A549 (cell line): ENCODE data around the gene MARK1. TPM values are rescaled to one million over a fixed set of nuclear protein-coding genes. Genes with fewer than 3 reads are reported as not detected.

Experiments
- ATAC-seq, 2 experiments: fragments of 200-7000 bp in 1 of 2; fragments of >200 bp in 1 of 2; cut with Nextera tagmentation in 1 of 2; cut with Tn5 transposase in 1 of 2; 3 replicates each; pipeline versions ENCODE4 v1.8.0 to v1.9.1; 2018 to 2020; ENCODE audit warnings: mild to moderate bottlenecking in 1 of 2, moderate library complexity in 1 of 2
- CTCF ChIA-PET: fragments of 300-600 bp; sonication (Branson Sonifier 250); formaldehyde crosslinking; extraction: SDS; loops from one replicate; lab custom pipeline; 2021; ENCODE audit warnings: antibody characterized with exemption, inconsistent platforms; lab: Yijun Ruan, JAX
- POLR2A ChIA-PET: fragments of 350-600 bp; formaldehyde crosslinking; extraction: SDS; loops from one replicate; lab custom pipeline; 2021; ENCODE audit warnings: antibody characterized with exemption, inconsistent platforms; lab: Yijun Ruan, JAX
- DNase-seq, 2 experiments: peaks; one replicate each; pipeline versions ENCODE4 v3.0.0 to v3.0.0-alpha.2; 2011 to 2016; ENCODE audit warnings: low read depth in 1 of 2, low spot score in 1 of 2
- FAIRE-seq: peaks from 2 replicates; lab custom pipeline; 2011; peaks lifted over from hg19 to GRCh38; lab: Jason Lieb, UNC
- H3K27ac ChIP-seq, 2 experiments: fragments of >200 bp; sonication (Bioruptor Twin); formaldehyde crosslinking; 3 replicates each; pipeline ENCODE4 v1.5.1; 2016 to 2017
- H3K4me1 ChIP-seq: fragments of >200 bp; sonication (Bioruptor Twin); formaldehyde crosslinking; 3 replicates; pipeline ENCODE4 v1.6.1; 2016
- H3K4me2 ChIP-seq: fragments of >200 bp; sonication (Bioruptor Twin); formaldehyde crosslinking; 3 replicates; pipeline ENCODE4 v1.6.1; 2016
- H3K4me3 ChIP-seq: fragments of >200 bp; sonication (Bioruptor Twin); formaldehyde crosslinking; 3 replicates; pipeline ENCODE4 v1.5.1; 2016
- H3K9me3 ChIP-seq: fragments of >200 bp; sonication (Bioruptor Twin); formaldehyde crosslinking; 3 replicates; pipeline ENCODE4 v1.6.1; 2016
- ATOH8 ChIP-seq: fragments of 250-450 bp; sonication (Bioruptor Pico); IDR thresholded peaks from 2 replicates; pipeline ENCODE4 v1.5.0; 2020; ENCODE audit warnings: low read depth, mild to moderate bottlenecking, moderate library complexity
- CEBPB ChIP-seq, 2 experiments: fragments of >200 bp in 1 of 2; sonication (Bioruptor Twin) in 1 of 2; formaldehyde crosslinking in 1 of 2; IDR thresholded peaks; 2 replicates each; pipeline ENCODE4 v1.6.1; 2012 to 2016
- CTCF ChIP-seq: fragments of >200 bp; sonication (Bioruptor Twin); formaldehyde crosslinking; IDR thresholded peaks from 3 replicates; pipeline ENCODE4 v1.5.1; 2016
- E2F6 ChIP-seq: IDR thresholded peaks from 2 replicates; pipeline ENCODE4 v1.6.1; 2012; ENCODE audit warnings: low read depth, borderline replicate concordance
- ELK1 ChIP-seq: fragments of 150-350 bp; IDR thresholded peaks from 2 replicates; pipeline ENCODE4 v1.6.1; 2014; ENCODE audit warnings: low read depth, mild to moderate bottlenecking, low read length
- EP300 ChIP-seq, 2 experiments: fragments of >200 bp; sonication (Bioruptor Twin); formaldehyde crosslinking; IDR thresholded peaks; 2 replicates in 1 of 2; 3 replicates in 1 of 2; pipeline ENCODE4 v1.6.1; 2016 to 2017
- FOXS1 ChIP-seq: fragments of 250-450 bp; sonication (Bioruptor Pico); IDR thresholded peaks from 2 replicates; pipeline ENCODE4 v1.5.0; 2020; ENCODE audit warnings: mild to moderate bottlenecking, moderate library complexity
- GATA3 ChIP-seq: IDR thresholded peaks from 2 replicates; pipeline ENCODE4 v1.6.1; 2012; ENCODE audit warnings: borderline replicate concordance
- HDAC2 ChIP-seq: fragments of 200-600 bp; sonication (generic); IDR thresholded peaks from 2 replicates; pipeline ENCODE4 v1.6.1; 2016
- HES2 ChIP-seq: fragments of >200 bp; sonication (Bioruptor Twin); formaldehyde crosslinking; IDR thresholded peaks from 2 replicates; pipeline ENCODE4 v1.6.1; 2016
- HEYL ChIP-seq: fragments of 250-450 bp; sonication (Bioruptor Pico); IDR thresholded peaks from 2 replicates; pipeline ENCODE4 v1.8.0; 2021; ENCODE audit warnings: mild to moderate bottlenecking, moderate library complexity
- HOXB5 ChIP-seq: fragments of 250-450 bp; sonication (Bioruptor Pico); IDR thresholded peaks from 2 replicates; pipeline ENCODE4 v1.5.0; 2020; ENCODE audit warnings: mild to moderate bottlenecking, moderate library complexity
- JUN ChIP-seq, 2 experiments: fragments of >200 bp; sonication (Bioruptor Twin); formaldehyde crosslinking; IDR thresholded peaks; 2 replicates in 1 of 2; 3 replicates in 1 of 2; pipeline ENCODE4 v1.6.1; 2016 to 2017
- JUNB ChIP-seq: fragments of >200 bp; sonication (Bioruptor Twin); formaldehyde crosslinking; IDR thresholded peaks from 2 replicates; pipeline ENCODE4 v1.6.1; 2016
- KDM1A ChIP-seq: fragments of 200-600 bp; sonication (generic); IDR thresholded peaks from 2 replicates; pipeline ENCODE4 v1.6.1; 2016; ENCODE audit warnings: low read depth, mild to moderate bottlenecking
- KDM5A ChIP-seq: fragments of 200-600 bp; sonication (generic); IDR thresholded peaks from 2 replicates; pipeline ENCODE4 v1.6.1; 2016; ENCODE audit warnings: antibody characterized with exemption, mild to moderate bottlenecking
- MAZ ChIP-seq: fragments of 150-350 bp; IDR thresholded peaks from 2 replicates; pipeline ENCODE4 v1.6.1; 2014; ENCODE audit warnings: antibody characterized with exemption, low read depth, low read length, borderline replicate concordance
- NFE2L2 ChIP-seq: fragments of 150-350 bp; conservative IDR thresholded peaks from 2 replicates; pipeline ENCODE4 v1.6.1; 2014; ENCODE audit warnings: low read length
- NPAS2 ChIP-seq: fragments of 250-450 bp; sonication (Bioruptor Pico); IDR thresholded peaks from 2 replicates; pipeline ENCODE4 v1.8.0; 2022; ENCODE audit warnings: mild to moderate bottlenecking, moderate library complexity, borderline replicate concordance
- PBX3 ChIP-seq: IDR thresholded peaks from 2 replicates; pipeline ENCODE4 v1.6.1; 2012
- POLR2AphosphoS2 ChIP-seq: conservative IDR thresholded peaks from 2 replicates; pipeline ENCODE4 v1.6.1; 2012; ENCODE audit warnings: low read length, improper control_type of control experiment, inconsistent platforms
- RCOR1 ChIP-seq: fragments of 150-350 bp; IDR thresholded peaks from 2 replicates; pipeline ENCODE4 v1.6.1; 2014; ENCODE audit warnings: antibody characterized with exemption, low read length, low read depth
- SMC3 ChIP-seq: fragments of >200 bp; sonication (Bioruptor Twin); formaldehyde crosslinking; IDR thresholded peaks from 3 replicates; pipeline ENCODE4 v1.6.1; 2018; ENCODE audit warnings: inconsistent platforms
- USF2 ChIP-seq: fragments of 450-650 bp; IDR thresholded peaks from 2 replicates; pipeline ENCODE4 v1.6.1; 2014; ENCODE audit warnings: antibody characterized with exemption
- ZSCAN20 ChIP-seq: fragments of 250-450 bp; sonication (Bioruptor Pico); IDR thresholded peaks from 2 replicates; pipeline ENCODE4 v1.8.0; 2022; ENCODE audit warnings: mild to moderate bottlenecking, moderate library complexity
- WGBS: methylation state at CpG from one replicate; pipeline ENCODE4 v1.1.6; 2017; ENCODE audit errors: missing lambda C conversion rate; 5-methylcytosine and 5-hydroxymethylcytosine counted together
- polyA plus RNA-seq, 4 experiments: library from polyadenylated mRNA; depleted of rRNA in 3 of 4; stranded (reverse); fragments of >200 nt; fragmentation: RNase III in 1 of 4; extraction: RNeasy Plus Mini Kit Qiagen cat#74134 plus additional on column Dnase treatment in 1 of 4; gene quantifications; 2 replicates in 3 of 4; 3 replicates in 1 of 4; pipeline ENCODE4 v1.2.3, GENCODE V29; 2011 to 2017

Gene MARK1
- polyA plus RNA-seq, 2 of the 4 experiments (the other 2 are of a cell fraction), result 0.03 to 0.05 TPM

GRCh38 chr1:220572416-220572815, 44.5 kb downstream of the MARK1 start:
- CTCF ChIA-PET, result no interaction called here
- peaks cover 13% of the 10 kb centered on the region for H3K9me3 ChIP-seq
- ATAC-seq (no peak), DNase-seq (no peak), FAIRE-seq (no peak)
- H3K4me2 ChIP-seq, result no peak overlapping the region
- no peak for TF ChIP-seq MAZ
- no peak for TF ChIP-seq NPAS2
- TF ChIP-seq POLR2AphosphoS2, result no peak
- no peak for TF ChIP-seq CTCF
- no peak for TF ChIP-seq HES2
- TF ChIP-seq ELK1, result no peak
- no peak for TF ChIP-seq KDM1A
- no peak for TF ChIP-seq CEBPB (IDR thresholded peaks at IDR 0.05)
- TF ChIP-seq USF2, result no peak
- TF ChIP-seq JUNB, result no peak
- no peaks in the 10 kb centered on the region for H3K4me1 ChIP-seq
- H3K27ac ChIP-seq, result no peak overlapping the region
- WGBS, result 11% methylated on average over 5 of the region's 5 CpGs
- POLR2A ChIA-PET, result no interaction called here
- no peak overlapping the region for H3K4me3 ChIP-seq

GRCh38 chr1:220573836-220574235, 45.9 kb downstream of the MARK1 start:
- FAIRE-seq (no peak), DNase-seq (no peak), ATAC-seq (no peak)
- Histone ChIP-seq H3K4me3 (no peak overlapping the region), H3K4me2 (no peak overlapping the region), H3K9me3 (peaks cover 13% of the 10 kb centered on the region), H3K27ac (no peak overlapping the region), H3K4me1 (no peaks in the 10 kb centered on the region)
- ChIA-PET CTCF (no interaction called here), POLR2A (no interaction called here)
- no peak for TF ChIP-seq ATOH8 (CRISPR knock-in tag)
- TF ChIP-seq JUN (IDR thresholded peaks at IDR 0.05), result no peak
- TF ChIP-seq E2F6, result no peak
- no peak for TF ChIP-seq SMC3
- no peak for TF ChIP-seq USF2
- TF ChIP-seq CTCF, result no peak
- no peak for TF ChIP-seq KDM5A
- no peak for TF ChIP-seq NFE2L2
- TF ChIP-seq HOXB5 (CRISPR knock-in tag), result no peak
- no peak for TF ChIP-seq EP300 (IDR thresholded peaks at IDR 0.05)
- no peak for TF ChIP-seq FOXS1
- TF ChIP-seq POLR2AphosphoS2, result no peak
- TF ChIP-seq GATA3, result no peak
- no peak for TF ChIP-seq HES2
- TF ChIP-seq HDAC2, result no peak
- TF ChIP-seq ZSCAN20, result no peak
- TF ChIP-seq PBX3, result no peak
- no peak for TF ChIP-seq HEYL
- no peak for TF ChIP-seq RCOR1
